ENCODE results near the gene CAPN10. TPM values are rescaled to one million over a fixed set of nuclear protein-coding genes. Genes with fewer than 3 reads are reported as not detected.

The CAPN10 gene
- total RNA-seq, 1 donor from 2014 or later = 37.2 TPM

DNA sequence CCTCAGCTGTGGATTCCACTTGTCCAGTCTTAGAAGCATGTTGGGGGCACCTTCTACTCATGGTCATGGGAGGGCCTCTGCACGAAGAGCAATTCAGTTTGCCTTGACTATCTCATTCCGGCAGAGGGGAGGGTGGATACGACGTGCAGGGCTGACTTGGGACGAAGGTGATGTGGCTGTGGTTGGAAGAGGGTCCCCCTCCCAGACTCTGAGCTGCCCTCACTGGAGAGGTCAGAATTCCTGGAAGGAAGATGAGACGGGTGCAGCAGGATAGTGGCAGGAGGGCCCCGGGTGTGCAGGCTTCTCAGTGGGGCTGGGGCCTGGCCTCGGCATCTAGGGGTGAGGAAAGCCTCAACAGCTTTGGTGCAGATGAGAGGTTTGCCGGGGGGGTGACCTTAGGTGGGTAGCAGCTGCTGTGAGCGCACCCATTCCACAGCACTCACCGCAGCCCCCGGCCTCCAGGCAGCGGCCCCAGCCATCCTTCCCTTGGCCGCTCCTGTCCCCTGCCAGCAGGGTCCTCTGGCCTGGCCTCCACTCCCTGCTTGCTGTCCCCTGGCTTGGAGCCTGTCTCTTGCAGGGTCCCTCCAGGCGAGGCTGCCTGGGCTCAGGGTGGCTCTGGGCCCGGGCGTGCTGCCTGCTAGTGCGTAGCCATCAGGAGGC is 15.1 kb upstream of the CAPN10 start:
- intact Hi-C loops (cut with DNase I) = no loop called here
- no peak for ATAC-seq
- DNase-seq (ENCODE audit: low spot score) = peak; percentile 56

DNA sequence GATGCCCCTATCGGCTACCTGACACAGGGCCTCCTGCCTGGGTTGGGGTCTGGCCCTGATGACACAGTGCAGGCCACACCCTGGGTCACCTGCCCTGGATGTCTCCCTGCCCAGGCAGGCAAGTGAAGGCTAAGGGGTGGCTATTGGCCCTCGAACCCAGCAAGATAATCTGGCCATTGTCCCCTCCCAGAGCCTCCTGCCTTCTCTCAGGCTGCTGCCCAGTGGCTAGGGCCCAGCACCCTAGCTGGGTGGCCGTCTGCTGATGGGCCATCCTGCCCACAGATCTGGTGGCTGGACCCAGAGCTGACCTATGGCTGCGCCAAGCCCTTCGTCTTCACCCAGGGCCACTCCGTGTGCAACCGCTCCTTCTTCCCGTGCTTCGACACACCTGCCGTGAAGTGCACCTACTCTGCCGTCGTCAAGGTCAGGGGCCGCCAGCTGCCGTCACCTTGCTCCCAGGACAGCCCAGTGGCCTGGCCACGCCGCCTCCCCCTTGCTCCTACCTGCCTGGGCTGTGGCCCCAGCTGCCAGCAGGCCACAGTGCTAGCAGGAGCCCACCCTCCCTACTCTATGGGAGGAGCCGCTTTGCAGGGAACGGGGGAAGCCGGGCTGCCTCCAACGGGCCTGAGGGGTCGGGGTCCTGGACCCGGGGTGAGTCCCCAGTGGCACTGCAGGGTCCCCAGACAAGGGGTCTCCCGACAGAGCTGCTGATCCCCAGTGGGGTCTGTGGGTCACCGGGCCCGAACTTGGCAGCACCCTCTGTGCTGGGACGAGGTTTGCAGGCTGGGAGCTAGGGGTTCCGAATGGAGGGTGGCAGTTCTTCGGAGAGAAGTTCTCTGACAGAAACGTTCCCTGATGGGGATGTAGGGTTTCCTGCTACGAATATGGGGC is 14.1 kb upstream of the CAPN10 start:
- DNase-seq (ENCODE audit: low spot score) (peak; percentile 56), ATAC-seq (no peak)
- intact Hi-C loops (cut with DNase I) = no loop called here

DNA sequence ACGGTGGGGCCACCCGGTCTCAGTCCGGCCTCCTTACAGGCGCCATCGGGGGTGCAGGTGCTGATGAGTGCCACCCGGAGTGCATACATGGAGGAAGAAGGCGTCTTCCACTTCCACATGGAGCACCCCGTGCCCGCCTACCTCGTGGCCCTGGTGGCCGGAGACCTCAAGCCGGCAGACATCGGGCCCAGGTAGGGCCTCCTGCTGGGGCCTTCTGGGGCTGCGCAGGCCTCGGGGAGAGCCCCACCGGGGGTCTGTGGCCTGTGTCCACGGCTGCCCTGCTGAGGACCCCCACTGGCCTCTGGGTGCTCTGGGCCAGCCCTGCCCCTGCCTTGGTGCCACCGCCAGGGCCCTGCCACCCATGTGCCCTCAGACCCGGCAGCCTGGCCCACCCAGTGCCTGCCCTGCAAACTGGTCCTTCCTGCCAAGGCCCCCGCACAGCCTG is 13.4 kb upstream of the CAPN10 start:
- ATAC-seq = no peak
- intact Hi-C loops (cut with DNase I) = no loop called here
- DNase-seq (ENCODE audit: low spot score) = no peak

- ATAC-seq (no peak), DNase-seq (ENCODE audit: low spot score) (no peak)
- intact Hi-C loops (cut with DNase I) = no loop called here
Measured at GRCh38 chr2:240573516-240574385, 12.8 kb upstream of the CAPN10 start.

DNA sequence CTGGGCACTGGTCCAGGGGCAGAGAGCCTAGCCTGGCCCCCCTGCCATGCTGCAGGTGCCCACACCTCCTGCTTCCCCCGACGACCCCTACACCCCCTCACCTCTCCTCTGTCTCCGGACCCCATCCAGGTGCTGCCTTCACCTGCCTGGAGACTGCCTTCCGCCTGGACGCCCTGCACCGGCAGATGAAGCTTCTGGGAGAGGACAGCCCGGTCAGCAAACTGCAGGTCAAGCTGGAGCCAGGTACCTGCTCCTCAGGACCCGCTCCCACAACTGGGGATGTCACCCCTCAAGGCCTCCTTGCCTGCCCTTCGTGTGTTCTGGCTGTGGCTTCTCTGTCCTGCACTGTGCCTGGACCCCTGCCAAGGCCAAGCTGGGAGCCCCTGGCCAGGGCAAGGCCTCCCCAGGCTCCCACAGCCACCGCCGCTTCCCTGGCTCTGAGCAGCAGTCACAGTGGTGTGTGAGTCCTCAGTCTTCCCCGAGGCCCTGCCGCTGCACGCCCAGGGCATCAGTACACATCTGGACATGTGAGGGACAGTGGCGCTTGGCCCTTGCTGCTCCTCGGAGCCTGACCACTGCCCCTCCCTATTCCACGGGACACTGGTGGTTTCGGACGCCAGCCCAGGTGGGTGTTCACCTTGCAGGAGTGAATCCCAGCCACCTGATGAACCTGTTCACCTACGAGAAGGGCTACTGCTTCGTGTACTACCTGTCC is 12.0 kb upstream of the CAPN10 start:
- intact Hi-C loops (cut with DNase I) = no loop called here
- DNase-seq (ENCODE audit: low spot score) (no peak), ATAC-seq (no peak)

- DNase-seq (ENCODE audit: low spot score) = no peak
- intact Hi-C loops (cut with DNase I) = no loop called here
Measured at GRCh38 chr2:240575101-240575965, 11.2 kb upstream of the CAPN10 start.

GRCh38 chr2:240576036-240576435 is 10.5 kb upstream of the CAPN10 start:
- DNase-seq (ENCODE audit: low spot score) (no peak), ATAC-seq (no peak)
- intact Hi-C loops (cut with DNase I) = no loop called here

More at GRCh38 chr2:240575101-240575965, 11.2 kb upstream of the CAPN10 start:
- ATAC-seq = no peak

GRCh38 chr2:240576436-240577205 is 9.9 kb upstream of the CAPN10 start:
- intact Hi-C loops (cut with DNase I) = no loop called here
- ATAC-seq (no peak), DNase-seq (ENCODE audit: low spot score) (no peak)

DNA sequence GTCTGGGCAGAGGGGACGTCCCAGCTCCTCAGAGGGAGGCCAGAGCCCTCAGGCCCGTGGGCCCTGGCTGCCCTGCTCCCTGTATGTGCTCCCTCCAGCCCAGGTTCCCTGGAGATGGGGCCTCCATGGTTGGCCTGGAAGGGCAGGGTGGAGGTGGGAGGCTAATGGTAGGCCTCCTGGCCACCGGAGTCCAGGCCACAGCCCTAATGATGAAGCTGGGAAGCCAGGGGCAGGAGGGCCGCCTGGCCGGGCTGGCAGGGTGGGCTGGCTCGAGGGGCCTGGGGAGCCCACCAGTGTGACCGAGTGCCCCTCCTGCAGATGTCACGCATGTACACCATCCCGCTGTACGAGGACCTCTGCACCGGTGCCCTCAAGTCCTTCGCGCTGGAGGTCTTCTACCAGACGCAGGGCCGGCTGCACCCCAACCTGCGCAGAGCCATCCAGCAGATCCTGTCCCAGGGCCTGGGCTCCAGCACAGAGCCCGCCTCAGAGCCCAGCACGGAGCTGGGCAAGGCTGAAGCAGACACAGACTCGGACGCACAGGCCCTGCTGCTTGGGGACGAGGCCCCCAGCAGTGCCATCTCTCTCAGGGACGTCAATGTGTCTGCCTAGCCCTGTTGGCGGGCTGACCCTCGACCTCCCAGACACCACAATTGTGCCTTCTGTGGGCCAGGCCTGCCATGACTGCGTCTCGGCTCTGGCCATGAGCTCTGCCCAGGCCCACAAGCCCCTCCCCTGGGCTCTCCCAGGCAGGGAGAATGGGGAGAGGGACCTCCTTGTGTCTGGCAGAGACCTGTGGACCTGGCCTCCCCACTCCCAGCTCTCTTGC is 9.0 kb upstream of the CAPN10 start:
- intact Hi-C loops (cut with DNase I) = no loop called here
- peak; percentile 5 for ATAC-seq
- no peak for DNase-seq (ENCODE audit: low spot score)

- intact Hi-C loops (cut with DNase I) = no loop called here
- ATAC-seq (peak; percentile 26), DNase-seq (ENCODE audit: low spot score) (no peak)
Measured at GRCh38 chr2:240578110-240578450, 8.5 kb upstream of the CAPN10 start.

GRCh38 chr2:240578488-240578887 is 8.0 kb upstream of the CAPN10 start:
- DNase-seq (ENCODE audit: low spot score) (no peak), ATAC-seq (no peak)
- intact Hi-C loops (cut with DNase I) = no loop called here

- intact Hi-C loops (cut with DNase I) = no loop called here
- DNase-seq (ENCODE audit: low spot score) (no peak), ATAC-seq (no peak)
Measured at GRCh38 chr2:240579071-240579762, 7.3 kb upstream of the CAPN10 start.

- DNase-seq (ENCODE audit: low spot score) (no peak), ATAC-seq (peak; percentile 50)
- intact Hi-C loops (cut with DNase I) = no loop called here
Measured at GRCh38 chr2:240579771-240580614, 6.5 kb upstream of the CAPN10 start.

DNA sequence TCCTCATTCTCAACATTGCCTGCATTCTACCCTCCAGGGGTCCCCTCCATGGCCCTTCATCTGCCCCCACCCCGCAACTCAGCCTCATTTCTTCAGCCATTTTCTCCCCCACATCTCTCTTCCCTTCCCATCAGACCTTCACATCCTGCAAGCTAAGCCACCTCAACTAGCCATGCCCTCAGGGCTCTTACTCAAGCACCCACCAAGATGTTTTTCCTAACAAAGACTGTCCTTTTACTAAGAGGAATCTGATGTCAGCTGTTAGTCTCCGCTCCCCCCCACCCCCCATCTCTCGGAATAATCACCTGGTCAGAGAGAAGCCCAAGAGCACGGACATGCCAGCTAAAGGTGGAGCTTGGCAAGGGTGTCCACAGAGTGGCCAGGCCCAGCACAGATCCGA is 4.7 kb upstream of the CAPN10 start:
- DNase-seq (ENCODE audit: low spot score) (no peak), ATAC-seq (no peak)
- intact Hi-C loops (cut with DNase I) = no loop called here

GRCh38 chr2:240582781-240583180 is 3.8 kb upstream of the CAPN10 start:
- intact Hi-C loops (cut with DNase I) = no loop called here
- DNase-seq (ENCODE audit: low spot score) (no peak), ATAC-seq (no peak)

All from sciatic nerve (tissue), 2 donors.